ENCODE data around the gene SNPH. TPM values are rescaled to one million over a fixed set of nuclear protein-coding genes. Genes with fewer than 3 reads are reported as not detected.
A peak's percentile ranks its signal among the peaks of the same experiment; 100 is the strongest.
"Not testable (repeated sequence)": the region's sequence is repeated elsewhere in the genome, so short reads cannot be mapped to it uniquely, and the experiment has no call there.

Gene SNPH, protein sequence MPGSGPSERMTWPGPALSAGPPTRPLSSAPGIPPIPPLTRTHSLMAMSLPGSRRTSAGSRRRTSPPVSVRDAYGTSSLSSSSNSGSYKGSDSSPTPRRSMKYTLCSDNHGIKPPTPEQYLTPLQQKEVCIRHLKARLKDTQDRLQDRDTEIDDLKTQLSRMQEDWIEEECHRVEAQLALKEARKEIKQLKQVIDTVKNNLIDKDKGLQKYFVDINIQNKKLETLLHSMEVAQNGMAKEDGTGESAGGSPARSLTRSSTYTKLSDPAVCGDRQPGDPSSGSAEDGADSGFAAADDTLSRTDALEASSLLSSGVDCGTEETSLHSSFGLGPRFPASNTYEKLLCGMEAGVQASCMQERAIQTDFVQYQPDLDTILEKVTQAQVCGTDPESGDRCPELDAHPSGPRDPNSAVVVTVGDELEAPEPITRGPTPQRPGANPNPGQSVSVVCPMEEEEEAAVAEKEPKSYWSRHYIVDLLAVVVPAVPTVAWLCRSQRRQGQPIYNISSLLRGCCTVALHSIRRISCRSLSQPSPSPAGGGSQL
- 9.3 TPM for polyA plus RNA-seq (ENCODE audit: insufficient read length)

DNA sequence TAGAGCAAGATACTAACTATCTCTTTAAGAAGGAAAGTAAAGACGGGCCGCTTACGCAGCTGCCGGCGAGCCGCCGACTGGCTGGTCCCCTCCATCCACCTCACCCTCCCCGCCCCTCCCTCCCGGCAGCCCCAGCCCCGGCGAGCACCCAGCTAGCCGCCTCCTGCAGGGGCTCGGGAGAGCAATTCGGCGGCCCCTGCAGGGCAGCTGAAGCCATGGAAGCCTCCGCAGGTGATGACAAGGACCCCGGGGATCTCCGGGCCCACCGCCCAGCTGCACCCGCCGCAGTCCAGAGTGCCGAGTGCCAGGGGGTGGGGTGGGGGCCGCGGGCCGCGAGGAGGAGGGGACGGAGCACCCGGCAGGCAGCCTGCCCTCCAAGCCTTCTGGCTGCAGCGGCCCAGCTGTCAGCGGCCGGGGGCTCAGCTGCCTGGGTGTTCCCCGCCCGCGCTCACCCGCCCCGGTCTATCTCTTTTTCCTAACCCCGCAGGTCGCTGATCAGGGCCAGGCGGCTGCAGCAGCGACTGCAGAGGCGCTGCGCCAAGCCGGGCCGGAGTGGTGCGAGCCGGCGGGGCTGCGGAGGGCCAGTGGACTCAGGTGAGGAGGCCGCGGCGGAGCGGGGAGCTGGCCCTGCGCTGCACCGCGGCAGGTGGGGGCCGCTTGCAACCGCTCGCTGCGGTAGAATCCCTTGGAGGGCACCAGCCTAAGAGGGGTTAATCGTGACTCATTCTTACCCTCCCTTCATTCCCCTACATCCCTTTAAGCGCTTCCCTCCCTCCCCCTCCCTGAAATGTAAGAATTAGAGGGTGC, at the start of gene SNPH:
Gene SNPH, plus strand, starts transcription at position 128 of the 807 bp plus-strand sequence. CDS start 29,946 bp downstream, outside the sequence.
- DNase-seq, result peak; percentile 70

DNA sequence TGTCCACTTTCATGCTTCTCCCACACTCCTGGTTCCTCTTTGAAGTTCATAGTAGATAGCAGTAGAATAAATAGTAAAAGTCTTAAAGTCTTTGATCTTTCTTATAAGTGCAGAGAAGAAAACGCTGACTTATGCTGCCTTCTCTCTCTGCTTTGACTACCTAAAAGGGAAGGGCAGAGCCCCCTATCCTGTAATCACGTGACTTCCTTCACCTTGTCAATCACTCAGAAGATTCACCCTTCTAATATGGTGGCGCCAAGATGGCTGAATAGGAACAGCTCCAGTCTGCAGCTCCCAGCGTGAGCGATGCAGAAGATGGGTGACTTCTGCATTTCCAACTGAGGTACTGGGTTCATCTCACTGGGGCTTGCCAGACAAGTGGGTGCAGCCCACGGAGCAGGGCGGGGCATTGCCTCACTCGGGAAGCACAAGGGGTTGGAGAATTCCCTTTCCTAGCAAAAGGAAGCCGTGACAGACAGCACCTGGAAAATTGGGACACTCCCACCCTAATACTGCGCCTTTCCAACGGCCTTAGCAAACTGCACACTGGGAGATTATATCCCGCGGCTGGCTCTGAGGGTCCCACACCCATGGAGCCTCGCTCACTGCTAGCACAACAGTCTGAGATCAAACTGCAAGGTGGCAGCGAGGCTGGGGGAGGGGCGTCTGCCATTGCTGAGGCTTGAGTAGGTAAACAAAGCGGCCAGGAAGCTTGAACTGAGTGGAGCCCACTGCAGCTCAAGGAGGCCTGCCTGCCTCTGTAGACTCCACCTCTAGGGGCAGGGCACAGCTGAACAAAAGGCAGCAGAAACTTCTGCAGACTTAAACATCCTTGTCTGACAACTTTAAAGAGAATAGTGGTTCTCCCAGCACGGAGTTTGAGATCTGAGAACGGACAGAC, 49.3 kb upstream of the SNPH start:
- DNase-seq, result not testable (repeated sequence)

DNA sequence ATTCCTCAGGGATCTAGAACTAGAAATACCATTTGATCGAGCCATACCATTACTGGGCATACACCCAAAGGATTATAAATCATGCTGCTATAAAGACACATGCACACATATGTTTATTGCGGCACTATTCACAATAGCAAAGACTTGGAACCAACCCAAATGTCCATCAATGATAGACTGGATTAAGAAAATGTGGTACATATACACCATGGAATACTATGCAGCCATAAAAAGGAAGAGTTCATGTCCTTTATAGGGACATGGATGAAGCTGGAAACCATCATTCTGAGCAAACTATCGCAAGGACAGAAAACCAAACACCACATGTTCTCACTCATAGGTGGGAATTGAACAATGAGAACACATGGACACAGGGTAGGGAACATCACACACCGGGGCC, 43.3 kb upstream of the SNPH start:
- DNase-seq, result not testable (repeated sequence)

DNA sequence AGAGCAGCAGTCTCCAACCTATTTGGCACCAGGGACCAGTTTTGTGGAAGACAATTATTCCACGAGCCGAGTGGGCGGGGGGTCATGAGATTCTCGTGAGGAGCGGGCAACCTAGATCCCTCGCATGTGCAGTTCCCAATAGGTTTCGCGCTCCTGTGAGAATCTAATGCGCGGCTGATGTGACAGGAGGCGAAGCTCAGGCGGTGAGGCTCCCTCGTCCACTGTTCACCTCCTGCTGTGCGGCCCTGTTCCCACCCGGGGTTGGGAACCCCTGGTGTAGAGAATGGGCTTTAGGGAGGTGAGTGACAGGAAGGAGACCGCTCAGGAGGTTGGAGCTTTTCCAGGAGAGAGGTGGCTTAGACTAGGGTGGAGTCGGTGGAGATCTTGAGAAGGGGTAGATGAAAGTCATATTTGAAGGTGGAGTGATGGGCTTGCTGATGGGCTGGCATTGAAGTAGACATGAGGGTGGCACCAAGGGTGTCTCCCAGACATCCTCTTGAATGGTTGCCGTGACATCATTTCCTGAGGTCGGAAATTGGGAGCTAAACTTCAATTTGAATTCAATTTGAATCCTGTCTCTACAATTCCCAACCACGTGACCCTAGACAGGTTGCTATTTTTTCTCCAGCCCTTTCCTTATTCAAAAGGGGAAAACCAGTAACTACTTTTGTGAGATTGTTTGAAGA, 41.7 kb upstream of the SNPH start:
- no peak for DNase-seq

DNA sequence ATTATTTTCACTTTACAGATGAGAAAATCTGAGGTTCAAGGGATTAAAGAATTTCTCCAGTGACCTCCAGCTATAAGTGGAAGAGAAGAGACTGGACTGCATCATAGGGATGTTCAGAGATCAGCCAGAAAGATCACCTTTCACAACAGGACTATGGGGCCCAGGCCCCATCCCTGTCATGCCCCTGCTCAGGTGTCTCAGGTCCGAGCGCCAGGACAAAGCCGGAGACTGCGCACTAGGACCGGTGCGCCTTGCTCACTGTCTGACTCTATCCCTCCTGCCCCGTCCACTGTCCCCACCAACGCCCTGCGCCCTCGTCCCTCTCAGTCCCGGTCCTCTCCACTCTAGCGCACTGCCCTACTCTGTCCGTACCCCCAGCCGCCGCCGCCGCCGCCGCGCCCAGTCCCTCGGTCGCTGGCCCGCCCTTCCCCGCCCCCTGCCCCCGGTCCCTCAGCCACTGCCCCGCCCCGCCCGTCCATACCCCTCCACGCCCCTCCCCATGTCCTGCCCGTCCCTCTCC, 40.8 kb upstream of the SNPH start:
- peak; percentile 14 for DNase-seq

DNA sequence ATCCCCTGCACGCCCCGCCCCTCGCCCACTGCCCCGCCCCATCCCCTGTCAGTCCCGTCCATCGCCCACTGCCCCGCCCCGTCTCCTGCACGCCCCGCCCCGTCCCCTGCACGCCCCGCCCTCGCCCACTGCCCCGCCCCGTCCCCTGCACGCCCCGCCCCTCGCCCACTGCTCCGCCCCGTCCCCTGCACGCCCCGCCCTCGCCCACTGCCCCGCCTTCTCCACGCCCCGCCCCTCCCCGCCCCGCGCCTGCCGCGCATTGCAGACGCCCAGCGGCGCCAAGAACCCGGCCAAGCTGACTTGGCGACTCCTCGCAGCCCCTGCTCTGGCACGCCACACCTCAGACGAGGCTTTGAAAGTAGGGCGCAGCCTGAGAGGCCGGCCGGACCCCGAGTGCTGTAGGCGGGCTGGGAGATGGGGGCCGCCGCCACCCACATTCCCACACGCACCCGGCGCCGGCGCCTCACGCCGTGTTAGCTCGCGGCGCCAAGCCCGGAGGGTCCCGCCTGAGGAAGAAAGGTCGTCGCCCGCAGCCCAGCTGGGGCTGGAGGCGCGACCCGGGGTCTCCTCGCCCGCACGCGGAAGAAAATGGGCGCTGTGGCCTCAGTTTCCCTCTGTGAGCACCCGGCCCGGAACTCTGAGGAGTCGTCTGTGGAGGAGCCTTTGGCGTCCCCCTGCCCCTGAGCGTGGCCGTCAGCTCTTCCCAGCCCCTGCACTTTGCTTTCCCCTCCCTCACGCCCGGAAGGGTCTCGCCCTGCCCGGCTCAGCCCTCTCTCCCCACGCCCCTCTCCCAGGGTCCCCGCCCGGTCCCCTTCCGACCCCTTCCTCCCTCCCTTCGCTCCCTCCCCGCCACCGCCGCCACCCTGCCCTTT, 40.1 kb upstream of the SNPH start, which contains the start of gene RAD21L1:
Gene RAD21L1, plus strand, starts transcription at position 262 of the 872 bp plus-strand sequence. CDS start 2,410 bp downstream, outside the sequence.
- DNase-seq, result peak; percentile 50

DNA sequence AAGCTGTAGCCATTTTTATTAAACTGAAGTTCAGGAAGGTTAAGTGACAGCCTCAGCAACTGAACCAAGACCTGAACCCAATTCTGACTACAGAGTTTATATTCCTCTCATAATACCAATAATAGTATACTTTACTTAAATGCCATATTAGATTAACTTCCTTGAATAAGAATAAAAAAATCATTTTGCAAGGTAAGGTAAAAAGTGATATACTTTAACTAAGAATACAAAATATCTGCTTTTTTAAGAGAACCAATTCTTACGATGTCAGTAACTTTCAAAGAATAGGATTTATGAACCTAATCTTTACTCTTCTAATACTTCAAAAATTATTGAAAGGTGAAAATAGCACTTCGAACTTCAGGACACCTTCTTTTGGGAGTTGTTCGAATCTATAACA, 36.6 kb upstream of the SNPH start:
- DNase-seq, result no peak

DNA sequence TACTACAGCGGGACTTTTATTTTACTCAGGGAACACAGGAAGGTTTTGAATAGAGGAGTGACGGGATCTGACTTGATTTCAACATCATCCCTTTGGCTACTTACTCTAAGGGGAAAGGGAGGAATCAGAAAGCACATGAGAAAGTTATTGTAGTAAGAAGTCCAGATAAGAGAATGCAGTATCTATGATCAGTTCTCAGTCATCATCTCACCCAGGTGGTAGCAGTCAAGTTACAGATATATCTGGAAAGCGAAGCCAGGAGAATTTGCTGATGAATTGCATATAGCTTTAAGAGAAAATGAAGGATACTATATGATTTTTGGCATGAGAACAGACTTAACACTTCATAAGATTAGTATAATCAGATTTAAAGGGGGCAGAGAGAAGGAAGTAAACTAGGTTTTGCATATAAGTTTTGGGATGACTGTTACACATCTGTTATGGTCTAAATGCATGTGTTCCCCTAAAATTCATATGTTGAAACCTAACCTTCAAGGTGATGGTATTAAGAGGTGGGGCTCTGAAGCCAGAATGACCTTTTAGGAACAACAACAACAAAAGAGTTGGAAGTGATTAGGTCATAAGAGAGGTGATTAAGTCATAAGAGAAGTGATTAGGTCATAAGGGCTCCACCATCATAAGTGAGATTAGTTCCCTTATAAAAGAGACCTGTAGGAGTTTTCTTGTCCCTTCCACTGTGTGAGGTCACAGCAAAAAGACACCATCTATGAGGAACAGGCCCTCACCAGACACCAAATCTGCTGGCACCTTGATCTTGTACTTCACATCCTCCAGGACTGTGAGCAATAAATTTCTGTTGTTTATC, 33.6 kb upstream of the SNPH start:
- no peak for DNase-seq

DNA sequence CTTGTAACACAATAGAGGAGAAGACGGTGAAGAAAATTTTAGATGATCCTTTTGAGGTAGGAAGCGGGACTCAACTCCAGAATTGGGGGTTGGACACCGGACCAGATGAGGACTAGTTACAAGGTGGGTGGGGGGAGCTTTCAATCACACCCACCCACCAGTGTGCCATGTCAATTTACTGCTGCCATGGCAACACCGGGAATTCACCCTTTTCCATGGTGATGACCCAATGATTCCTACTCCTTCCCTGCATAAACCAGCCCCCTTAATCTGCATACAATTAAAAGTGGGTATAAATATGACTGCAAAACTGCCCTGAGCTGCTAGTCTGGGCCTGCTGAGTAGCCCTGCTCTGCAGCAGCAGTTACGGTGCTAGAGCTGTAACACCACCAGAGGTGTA, 25.5 kb upstream of the SNPH start:
- DNase-seq, result no peak

DNA sequence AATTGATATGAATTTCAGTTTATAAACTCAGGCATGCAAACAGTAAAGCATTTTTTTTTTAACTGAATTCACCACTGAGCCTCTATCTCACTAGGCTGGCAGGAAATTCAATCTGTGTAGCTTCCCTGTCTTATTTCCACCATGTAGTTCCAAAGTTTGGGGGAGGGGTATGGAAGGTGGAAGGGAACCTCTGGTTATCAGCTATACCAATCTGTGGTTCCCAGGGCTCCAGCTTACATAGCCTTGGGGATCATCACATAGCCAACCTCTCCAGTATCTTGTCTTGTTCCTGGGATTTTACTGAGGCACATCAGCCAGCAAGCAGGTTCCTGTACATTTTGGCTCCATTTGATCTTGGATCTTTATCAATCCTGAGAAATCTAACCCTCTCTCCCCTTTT, 24.6 kb upstream of the SNPH start:
- DNase-seq, result no peak

DNA sequence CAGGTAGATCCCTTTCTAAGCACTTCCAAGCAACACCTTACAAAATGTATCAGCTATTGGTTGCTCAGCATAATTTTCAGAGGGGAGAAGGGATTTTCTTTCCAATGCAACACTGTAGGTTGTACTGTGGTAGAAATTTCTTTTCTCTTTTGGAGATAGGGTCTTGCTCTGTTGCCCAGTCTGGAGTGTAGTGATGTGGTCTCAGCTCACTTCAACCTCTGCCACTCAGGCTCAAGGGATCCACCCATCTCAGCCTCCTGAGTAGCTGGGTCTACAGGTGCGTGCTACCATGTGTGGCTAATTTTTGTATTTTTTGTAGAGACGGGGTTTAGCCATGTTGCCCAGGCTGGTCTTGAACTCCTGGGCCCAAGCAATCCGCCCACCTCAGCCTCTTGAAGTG, 24.0 kb upstream of the SNPH start:
- DNase-seq, result no peak

DNA sequence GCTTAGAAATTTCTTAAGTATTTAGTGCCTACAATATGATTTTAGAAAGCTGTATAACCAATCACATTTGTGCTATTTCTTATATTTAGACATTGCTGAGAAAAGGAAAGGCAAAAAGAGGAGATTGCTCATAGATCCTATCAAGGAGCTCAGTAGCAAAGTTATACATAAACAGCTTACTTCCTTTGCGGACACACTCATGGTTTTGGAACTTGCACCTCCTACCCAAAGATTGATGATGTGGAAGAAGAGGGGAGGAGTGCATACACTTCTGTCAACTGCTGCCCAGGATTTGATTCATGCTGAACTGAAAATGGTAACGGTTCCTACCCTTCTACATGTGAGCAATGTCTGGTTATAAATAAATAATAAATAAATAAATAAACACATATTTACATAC, 23.6 kb upstream of the SNPH start:
- no peak for DNase-seq

DNA sequence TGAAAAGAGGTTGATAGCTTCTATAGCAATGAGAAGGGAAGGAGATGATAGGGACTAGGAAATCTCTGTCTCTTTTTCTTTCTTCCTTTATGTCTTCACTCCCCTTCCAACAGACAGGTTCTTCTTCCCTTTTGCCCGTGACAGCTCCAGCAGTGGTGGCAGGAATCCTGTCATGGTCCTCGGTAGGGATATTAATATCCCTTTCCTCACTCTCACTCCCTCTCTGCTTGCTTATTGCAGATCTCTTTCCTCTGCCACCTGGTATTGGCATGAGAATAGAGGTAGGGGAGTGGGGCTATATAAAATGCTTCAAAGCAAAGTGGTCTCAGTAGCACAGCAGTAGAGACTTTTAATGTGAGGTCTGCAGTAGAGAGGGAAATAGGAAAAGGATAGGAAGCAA, 20.5 kb upstream of the SNPH start:
- no peak for DNase-seq

DNA sequence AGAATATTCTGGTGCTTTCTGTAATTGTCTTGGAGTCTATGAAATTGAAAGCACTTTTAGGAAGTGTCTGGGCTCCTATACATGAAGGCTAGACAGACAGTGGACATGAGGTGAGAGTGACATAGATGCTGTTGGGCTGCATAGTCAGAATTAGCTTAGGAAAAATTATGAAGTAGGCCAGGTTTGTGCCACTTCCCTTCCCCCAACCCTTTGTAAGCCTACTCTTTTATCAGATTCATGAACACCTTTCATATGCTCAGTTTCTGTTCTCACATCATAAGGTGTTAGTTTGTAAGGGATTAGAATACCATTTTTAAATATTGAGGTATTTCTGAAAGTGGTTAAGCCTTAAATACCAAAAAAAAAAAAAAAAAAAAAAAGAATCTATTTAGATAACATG, 18.4 kb upstream of the SNPH start:
- no peak for DNase-seq

DNA sequence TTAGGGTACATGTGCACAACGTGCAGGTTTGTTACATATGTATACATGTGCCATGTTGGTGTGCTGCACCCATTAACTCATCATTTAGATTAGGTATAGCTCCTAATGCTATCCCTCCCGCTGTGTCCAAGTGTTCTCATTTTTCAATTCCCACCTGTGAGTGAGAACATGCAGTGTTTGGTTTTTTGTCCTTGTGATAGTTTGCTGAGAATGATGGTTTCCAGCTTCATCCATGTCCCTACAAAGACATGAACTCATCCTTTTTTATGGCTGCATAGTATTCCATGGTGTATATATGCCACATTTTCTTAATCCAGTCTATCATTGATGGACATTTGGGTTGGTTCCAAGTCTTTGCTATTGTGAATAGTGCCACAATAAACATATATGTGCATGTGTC, 15.8 kb upstream of the SNPH start:
- not testable (repeated sequence) for DNase-seq

DNA sequence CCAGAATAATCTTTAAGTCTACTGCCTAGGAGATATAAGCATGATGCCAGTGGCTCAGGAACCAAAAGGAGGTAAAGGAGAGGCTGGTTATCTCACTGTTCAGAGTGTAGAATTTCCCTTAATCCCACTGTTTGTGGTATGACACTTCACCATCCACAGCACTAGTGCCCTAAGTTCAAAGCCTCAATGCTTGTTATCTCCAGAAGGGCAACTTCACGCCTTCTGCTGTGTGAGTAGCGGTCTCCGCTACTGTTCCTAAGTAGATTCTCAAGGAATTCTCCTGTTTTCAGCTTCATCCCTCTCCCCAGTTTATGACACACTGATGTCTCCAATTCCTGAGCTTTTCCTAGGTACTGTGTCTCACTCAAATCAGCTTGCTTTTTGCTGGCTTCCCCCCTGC, 13.7 kb upstream of the SNPH start:
- no peak for DNase-seq

DNA sequence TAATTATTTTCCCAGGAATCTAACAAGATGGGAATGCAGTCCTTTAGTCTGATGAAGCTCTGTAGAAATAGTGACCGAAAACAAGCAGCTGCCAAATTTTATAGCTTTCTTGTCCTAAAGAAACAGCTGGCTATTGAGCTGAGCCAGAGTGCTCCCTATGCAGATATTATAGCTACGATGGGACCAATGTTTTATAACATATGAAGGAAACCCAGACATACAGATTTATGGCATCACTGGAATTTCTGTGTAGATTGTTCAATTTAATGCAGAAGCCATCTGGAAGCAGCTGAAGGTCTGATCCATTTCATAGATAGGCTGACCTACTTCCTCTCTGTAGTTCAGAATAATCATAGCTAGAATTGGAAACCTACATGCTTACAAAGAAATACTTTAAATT, 11.8 kb upstream of the SNPH start:
- peak; percentile 15 for DNase-seq

DNA sequence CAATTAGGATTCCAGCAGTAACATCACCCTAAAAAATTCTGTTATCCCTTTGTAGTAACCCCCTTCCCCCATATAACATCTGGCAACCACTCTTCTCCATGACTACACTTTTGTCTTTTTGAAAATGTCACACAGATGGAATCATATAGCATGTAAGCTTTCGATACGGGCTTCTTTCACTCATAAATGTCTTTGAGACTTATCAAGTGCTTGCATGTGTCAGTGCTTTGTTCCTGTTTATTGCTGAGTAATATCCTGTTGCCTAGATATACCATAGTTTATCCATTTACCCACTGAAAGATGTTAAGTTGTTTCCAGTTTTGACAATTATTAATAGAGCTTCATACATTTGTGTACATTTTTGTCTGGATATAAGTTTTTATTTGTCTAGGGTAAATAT, 10.4 kb upstream of the SNPH start:
- DNase-seq, result no peak

DNA sequence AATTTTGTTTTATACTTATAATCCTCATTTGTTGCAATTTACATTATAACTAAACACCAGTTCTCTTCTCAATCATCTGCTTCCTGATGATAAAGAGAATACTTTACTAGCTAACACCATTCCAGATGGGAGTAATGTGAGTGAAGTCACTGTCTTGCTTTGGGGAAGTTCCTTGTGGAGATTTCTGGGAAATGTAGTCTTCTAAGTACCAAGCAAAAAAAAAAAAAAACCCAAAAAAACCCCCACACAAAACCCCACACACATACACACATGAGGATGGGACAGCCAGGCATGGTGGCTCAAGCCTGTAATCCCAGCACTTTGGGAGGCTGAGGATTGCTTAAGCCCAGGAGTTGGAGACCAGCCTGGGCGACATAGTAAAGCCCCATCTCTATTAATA, 2.2 kb upstream of the SNPH start:
- DNase-seq, result no peak

DNA sequence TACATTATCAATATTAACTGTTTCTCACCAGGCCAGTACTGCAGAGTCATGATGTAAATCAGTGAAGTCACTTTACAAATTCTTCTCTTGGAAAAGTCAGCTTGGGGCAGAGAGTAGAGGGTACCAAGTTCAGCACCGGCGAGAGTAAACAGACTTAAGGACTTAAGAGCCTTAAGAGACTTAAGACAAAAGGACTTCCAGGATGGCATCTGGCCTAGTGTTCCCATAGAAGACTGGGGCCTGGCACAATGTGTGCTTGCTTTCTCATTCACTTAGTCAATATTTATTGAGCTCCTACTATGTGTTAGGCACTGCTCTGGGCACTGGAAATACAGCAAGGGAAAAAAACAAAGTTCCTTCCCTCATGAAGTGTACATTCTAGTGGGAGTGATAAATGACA, 1.4 kb upstream of the SNPH start:
- no peak for DNase-seq

Measured in hindlimb muscle (tissue), 1 donor.